Lung (tissue), 12 donors: ENCODE data around the gene TUBB4B. TPM values are rescaled to one million over a fixed set of nuclear protein-coding genes. Genes with fewer than 3 reads are reported as not detected.

Source experiments
- ATAC-seq: fragments of 200-7000 bp; cut with Tn5 transposase; one replicate; pipeline ENCODE4 v1.9.1; 2020; ENCODE audit warnings: moderate number of reproducible peaks; ENCODE audit not compliant: insufficient read depth, low FRiP score
- DNase-seq, 3 donors: peaks; one replicate each; pipeline ENCODE4 v3.0.0-alpha.2; 2013 to 2017
- H3K27ac ChIP-seq, 2 donors: one replicate each; pipeline ENCODE4 v1.5.1; 2013; ENCODE audit warnings: mild to moderate bottlenecking in 2 of 2, moderate library complexity in 2 of 2, control low read depth in 1 of 2, inconsistent platforms in 1 of 2, low read depth in 1 of 2, low read length in 1 of 2
- H3K27me3 ChIP-seq, 3 donors: one replicate each; pipeline ENCODE4 v1.5.1; 2013; ENCODE audit warnings: low read length in 2 of 3; ENCODE audit not compliant: control insufficient read depth in 3 of 3, insufficient read depth in 3 of 3
- H3K36me3 ChIP-seq, 4 donors: one replicate each; pipeline ENCODE4 v1.5.1; 2013; ENCODE audit warnings: low read length in 4 of 4, mild to moderate bottlenecking in 1 of 4, moderate library complexity in 1 of 4; ENCODE audit not compliant: control insufficient read depth in 4 of 4, insufficient read depth in 4 of 4
- H3K4me1 ChIP-seq, 5 donors: one replicate each; pipeline ENCODE4 v1.5.1; 2013; ENCODE audit warnings: low read length in 5 of 5, mild to moderate bottlenecking in 2 of 5, moderate library complexity in 1 of 5; ENCODE audit not compliant: control insufficient read depth in 5 of 5, insufficient read depth in 5 of 5
- H3K4me3 ChIP-seq: one replicate; pipeline ENCODE4 v1.5.1; 2013; ENCODE audit warnings: mild to moderate bottlenecking, control low read depth, moderate library complexity
- H3K9ac ChIP-seq, 2 donors: one replicate each; pipeline ENCODE4 v1.5.1; 2013; ENCODE audit warnings: low read length in 2 of 2, control low read depth in 1 of 2; ENCODE audit not compliant: insufficient read depth in 1 of 2
- H3K9me3 ChIP-seq, 4 donors: one replicate each; pipeline ENCODE4 v1.5.1; 2013; ENCODE audit warnings: low read length in 3 of 4, mild to moderate bottlenecking in 1 of 4, moderate library complexity in 1 of 4; ENCODE audit not compliant: control insufficient read depth in 4 of 4, insufficient read depth in 3 of 4
- WGBS, 2 donors: extraction: QIAGEN DNeasy Blood & Tissue Kit; methylation state at CpG; one replicate each; pipeline ENCODE4 v1.1.7; 2013; 5-methylcytosine and 5-hydroxymethylcytosine counted together
- polyA plus RNA-seq, 2 donors: library from polyadenylated mRNA; stranded (reverse); fragments of 200-250 nt; gene quantifications; one replicate each; pipeline ENCODE4 v1.2.1, GENCODE V29; 2013
- total RNA-seq, 2 donors: library from RNA; depleted of rRNA in 1 of 2; stranded (reverse); fragments of >200 nt in 1 of 2; gene quantifications; one replicate each; pipeline ENCODE4 v1.2.1, GENCODE V29; 2014 to 2021
- TF ChIP-seq, protein P1 (sequence below): IDR thresholded peaks from 2 replicates; pipeline ENCODE4 v1.5.1; 2012; ENCODE audit warnings: mild to moderate bottlenecking; ENCODE audit errors: control extremely low read depth, extremely low read depth
- donor health status: control.
- donor health status: control.
- donor health status: Bipolar disorder and iron deficiency.
- donor health status: healthy.
- donor health status: DM: yes; HTN: yes; CAD: no.

TUBB4B gene
- total and polyA plus RNA-seq, 4 donors = 163 to 505 (median 332) TPM

DNA sequence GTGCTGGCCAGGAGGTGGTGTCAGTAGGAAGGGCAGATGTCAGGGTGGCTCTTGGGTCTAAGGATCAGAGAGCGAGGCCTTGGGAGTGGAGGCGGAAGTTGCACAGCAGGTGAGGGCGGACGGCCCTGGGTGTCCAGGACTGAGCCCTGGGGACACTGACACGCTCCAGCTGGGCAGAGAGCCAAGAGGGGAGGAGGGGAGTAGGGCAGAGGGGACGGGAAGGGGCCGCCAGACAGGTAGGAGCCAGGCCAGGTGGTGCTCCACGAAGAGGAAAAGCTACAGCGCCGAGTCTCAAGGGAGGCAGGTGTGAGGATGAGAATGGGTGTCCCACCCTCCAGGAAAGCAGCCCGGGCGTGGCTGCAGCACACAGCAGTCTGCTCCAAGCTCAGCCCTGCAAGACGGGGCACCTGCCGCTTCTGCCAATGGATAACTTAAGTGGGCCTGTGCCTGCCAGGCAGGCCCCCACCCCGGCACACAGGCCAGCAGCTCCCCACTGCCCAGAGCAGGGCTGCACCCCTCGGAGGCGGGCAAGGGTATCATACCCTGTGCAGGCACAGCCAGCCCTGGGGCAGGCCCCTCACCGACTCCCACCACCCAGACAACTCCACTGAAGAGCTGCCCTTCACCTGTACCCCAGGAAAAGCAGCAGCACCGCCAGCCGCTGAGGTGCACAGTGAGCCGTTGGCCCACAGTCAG is 45.4 kb upstream of the TUBB4B start:
- Histone ChIP-seq H3K4me3 (no peak overlapping the region), H3K9me3 (no peaks in the 10 kb centered on the region), H3K27me3 (no peaks in the 10 kb centered on the region), H3K27ac (no peak overlapping the region), H3K4me1 (peaks cover 0 to 19% (median 13%) of the 10 kb centered on the region in 5 donors), H3K36me3 (peaks cover 0 to 10% (median 0%) of the 10 kb centered on the region in 4 donors), H3K9ac (no peak overlapping the region)
- ATAC-seq = no peak
- DNase-seq = no peak
- 78 to 90% methylated on average over 20 to 21 of the region's 21 CpGs for WGBS, 2 donors
- TF ChIP-seq, protein P1, sequence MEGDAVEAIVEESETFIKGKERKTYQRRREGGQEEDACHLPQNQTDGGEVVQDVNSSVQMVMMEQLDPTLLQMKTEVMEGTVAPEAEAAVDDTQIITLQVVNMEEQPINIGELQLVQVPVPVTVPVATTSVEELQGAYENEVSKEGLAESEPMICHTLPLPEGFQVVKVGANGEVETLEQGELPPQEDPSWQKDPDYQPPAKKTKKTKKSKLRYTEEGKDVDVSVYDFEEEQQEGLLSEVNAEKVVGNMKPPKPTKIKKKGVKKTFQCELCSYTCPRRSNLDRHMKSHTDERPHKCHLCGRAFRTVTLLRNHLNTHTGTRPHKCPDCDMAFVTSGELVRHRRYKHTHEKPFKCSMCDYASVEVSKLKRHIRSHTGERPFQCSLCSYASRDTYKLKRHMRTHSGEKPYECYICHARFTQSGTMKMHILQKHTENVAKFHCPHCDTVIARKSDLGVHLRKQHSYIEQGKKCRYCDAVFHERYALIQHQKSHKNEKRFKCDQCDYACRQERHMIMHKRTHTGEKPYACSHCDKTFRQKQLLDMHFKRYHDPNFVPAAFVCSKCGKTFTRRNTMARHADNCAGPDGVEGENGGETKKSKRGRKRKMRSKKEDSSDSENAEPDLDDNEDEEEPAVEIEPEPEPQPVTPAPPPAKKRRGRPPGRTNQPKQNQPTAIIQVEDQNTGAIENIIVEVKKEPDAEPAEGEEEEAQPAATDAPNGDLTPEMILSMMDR = no peak

DNA sequence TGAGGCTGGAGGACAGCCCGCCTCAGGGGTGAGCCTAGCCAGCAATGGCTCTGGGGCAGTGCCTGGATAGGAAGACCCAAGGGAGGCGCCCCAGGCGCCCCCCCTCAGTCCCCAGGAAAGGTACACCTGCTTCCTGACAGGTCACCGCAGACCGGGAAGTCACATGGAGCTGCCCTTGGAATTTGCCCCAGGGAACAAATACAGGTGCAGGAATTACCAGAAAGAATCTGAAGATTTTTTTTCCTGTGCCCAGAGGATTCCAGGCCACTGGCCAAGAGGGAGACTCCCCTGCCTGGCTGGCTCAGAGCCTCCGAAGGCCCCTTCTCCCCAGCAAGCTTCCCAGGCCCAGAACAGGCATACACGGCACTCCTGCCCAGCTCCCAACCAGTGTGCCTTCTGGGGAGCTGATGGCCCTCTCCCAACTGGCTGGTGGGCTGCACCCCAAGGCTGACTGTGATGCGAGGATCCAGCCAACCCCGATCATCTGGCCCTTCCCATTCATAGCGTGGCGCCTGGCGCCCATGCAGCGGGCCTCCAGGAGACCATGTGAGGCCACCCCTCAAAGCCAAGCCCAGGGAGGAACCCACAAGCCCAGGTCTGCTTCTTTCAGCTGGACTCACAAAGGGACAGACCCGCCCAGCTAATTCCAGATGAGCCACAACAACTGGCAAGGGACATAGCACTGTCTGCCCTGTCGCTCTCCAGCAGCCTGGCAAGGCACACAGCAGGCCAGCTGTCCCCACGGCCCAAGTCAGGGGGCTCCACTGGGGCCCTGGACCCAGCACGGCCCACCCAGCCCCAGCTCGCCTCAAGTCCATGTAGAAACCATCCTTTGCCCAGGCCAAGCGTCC is 42.8 kb upstream of the TUBB4B start:
- Histone ChIP-seq H3K4me3 (no peak overlapping the region), H3K27ac (peak overlapping the region in 1 of 2 donors; percentile 89), H3K36me3 (no peaks in the 10 kb centered on the region), H3K27me3 (no peaks in the 10 kb centered on the region), H3K9me3 (no peaks in the 10 kb centered on the region), H3K9ac (no peak overlapping the region), H3K4me1 (peaks cover 0 to 23% (median 17%) of the 10 kb centered on the region in 5 donors)
- DNase-seq = no peak
- WGBS, 2 donors = 77 to 91% methylated on average over 19 of the region's 19 CpGs
- no peak for ATAC-seq
- TF ChIP-seq, protein P1 = no peak

DNA sequence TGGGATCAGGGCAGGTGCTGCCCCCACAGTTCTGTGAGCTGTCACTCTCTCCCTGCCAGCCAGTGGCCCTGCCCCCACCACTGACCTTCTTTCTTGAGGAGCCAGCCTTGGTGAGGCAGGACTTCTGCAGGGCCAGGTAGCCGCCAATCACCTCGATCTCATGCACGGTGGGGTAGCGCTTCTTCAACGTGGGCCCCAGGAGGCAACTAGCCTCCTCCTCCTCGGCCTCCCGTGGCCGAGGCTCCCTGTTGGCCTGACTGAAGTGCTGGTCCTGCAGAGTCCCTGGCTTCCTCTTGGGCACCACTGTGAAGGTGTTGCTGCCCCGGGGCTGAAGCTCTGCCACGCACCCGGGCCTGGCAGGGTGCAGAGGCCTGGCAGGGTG is 42.2 kb upstream of the TUBB4B start:
- ATAC-seq = no peak
- Histone ChIP-seq H3K9ac (no peak overlapping the region), H3K27me3 (no peaks in the 10 kb centered on the region), H3K27ac (peak overlapping the region; percentile 21 to 89), H3K4me1 (peaks cover 0 to 28% (median 19%) of the 10 kb centered on the region in 5 donors), H3K36me3 (peaks cover 0 to 2% (median under 1%) of the 10 kb centered on the region in 4 donors), H3K9me3 (no peaks in the 10 kb centered on the region), H3K4me3 (no peak overlapping the region)
- no peak for DNase-seq
- TF ChIP-seq, protein P1 = no peak
- WGBS, 2 donors = 72 to 86% methylated on average over 11 of the region's 11 CpGs
